Caco-2 (cell line): ENCODE results near the gene EFHC2. TPM values are rescaled to one million over a fixed set of nuclear protein-coding genes. Genes with fewer than 3 reads are reported as not detected.
A peak's percentile ranks its signal among the peaks of the same experiment; 100 is the strongest.
"Not testable (repeated sequence)": the region's sequence is repeated elsewhere in the genome, so short reads cannot be mapped to it uniquely, and the experiment has no call there.

Experiments
- BruUV-seq: library from RNA; stranded (reverse); fragments of 400-500 nt; replicated peaks from 2 replicates; lab custom pipeline; 2021; lab: Mats Ljungman, UMichigan
- CTCF ChIA-PET: fragments of 300-600 bp; sonication (Branson Sonifier 250); formaldehyde crosslinking; loops from one replicate; lab custom pipeline; 2022; ENCODE audit warnings: antibody characterized with exemption; lab: Charles Lee
- POLR2A ChIA-PET: fragments of 300-600 bp; sonication (Branson Sonifier 250); formaldehyde crosslinking; loops from one replicate; lab custom pipeline; 2022; ENCODE audit warnings: antibody characterized with exemption; lab: Charles Lee
- DNase-seq, 2 experiments: peaks; one replicate each; pipeline versions ENCODE4 v3.0.0 to v3.0.0-alpha.2; 2020 to 2022
- H3K27me3 ChIP-seq: replicated peaks from 2 replicates; pipeline ENCODE4 v1.6.0; 2011; ENCODE audit warnings: low read length; ENCODE audit not compliant: control insufficient read depth, insufficient read depth
- H3K36me3 ChIP-seq: 2 replicates; pipeline ENCODE4 v1.5.1; 2011; ENCODE audit warnings: low read length; ENCODE audit not compliant: control insufficient read depth, insufficient read depth
- H3K4me1 ChIP-seq: fragments of 250-450 bp; sonication (Bioruptor Pico); 2 replicates; pipeline ENCODE4 v1.5.1; 2020; ENCODE audit warnings: mild to moderate bottlenecking
- H3K4me3 ChIP-seq: 2 replicates; pipeline ENCODE4 v1.5.1; 2011; ENCODE audit warnings: low read depth, mild to moderate bottlenecking, control low read depth, low read length
- H3K9me3 ChIP-seq: fragments of 250-450 bp; sonication (Bioruptor Pico); 2 replicates; pipeline ENCODE4 v1.5.1; 2020; ENCODE audit warnings: mild to moderate bottlenecking, moderate library complexity
- H3K27ac Mint-ChIP-seq: one replicate; pipeline ENCODE4 v1.8.0; 2022; ENCODE audit warnings: mixed read lengths; ENCODE audit not compliant: unreplicated experiment
- H3K27me3 Mint-ChIP-seq: one replicate; pipeline ENCODE4 v1.8.0; 2022; ENCODE audit warnings: mixed read lengths; ENCODE audit not compliant: insufficient read depth, unreplicated experiment
- H3K36me3 Mint-ChIP-seq: one replicate; pipeline ENCODE4 v1.8.0; 2022; ENCODE audit warnings: mild to moderate bottlenecking, mixed read lengths; ENCODE audit not compliant: insufficient read depth, unreplicated experiment
- H3K4me1 Mint-ChIP-seq: one replicate; pipeline ENCODE4 v1.8.0; 2022; ENCODE audit warnings: low read depth, mixed read lengths; ENCODE audit not compliant: unreplicated experiment
- H3K4me3 Mint-ChIP-seq: one replicate; pipeline ENCODE4 v1.8.0; 2022; ENCODE audit warnings: mild to moderate bottlenecking, moderate library complexity, mixed read lengths; ENCODE audit not compliant: unreplicated experiment
- H3K9me3 Mint-ChIP-seq: one replicate; pipeline ENCODE4 v1.8.0; 2022; ENCODE audit warnings: mixed read lengths; ENCODE audit not compliant: unreplicated experiment
- CTCF ChIP-seq, 2 experiments: fragments of 200-600 bp in 1 of 2; IDR thresholded peaks; 1 replicate in 1 of 2; 2 replicates in 1 of 2; pipeline versions ENCODE4 v1.5.1 to v1.8.0; 2011 to 2022; ENCODE audit warnings: antibody characterized with exemption in 1 of 2, control low read depth in 1 of 2, inconsistent platforms in 1 of 2, low read depth in 1 of 2, low read length in 1 of 2, mild to moderate bottlenecking in 1 of 2, moderate library complexity in 1 of 2; ENCODE audit not compliant: insufficient read depth in 1 of 2, severe bottlenecking in 1 of 2, unreplicated experiment in 1 of 2
- intact Hi-C: fragments of 100-400 bp; cut with micrococcal nuclease; formaldehyde crosslinking; loops from one replicate; pipeline ENCODE4 v1.10.0; 2022; ENCODE audit not compliant: unreplicated experiment
- total RNA-seq: library from RNA; stranded (reverse); gene quantifications from 2 replicates; pipeline ENCODE4 v1.2.3, GENCODE V29; 2022

Gene EFHC2
- total RNA-seq, 1 experiment from 2014 or later = not detected

DNA sequence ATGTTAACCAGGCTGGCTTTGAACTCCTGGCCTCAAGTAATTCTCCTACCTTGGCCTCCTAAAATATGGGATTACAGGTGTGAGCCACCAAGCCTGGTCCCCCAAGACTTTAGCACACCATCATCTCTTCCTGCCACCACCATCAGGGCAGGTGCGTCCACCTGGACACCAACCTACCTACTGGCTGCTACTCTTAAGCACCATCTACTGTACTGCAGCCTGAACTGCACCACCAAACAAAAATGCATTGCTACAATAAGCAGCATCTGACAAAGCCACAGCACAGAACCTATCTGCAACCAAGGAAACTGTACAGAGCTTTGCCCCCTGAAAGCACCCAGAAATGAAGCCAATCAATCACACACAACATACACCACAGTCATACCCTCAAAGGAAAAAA is 139.7 kb downstream of the EFHC2 start:
- peak in 1 of 2 experiments; percentile 2 for DNase-seq
- no peak overlapping the region for H3K4me3 ChIP-seq
- peak; percentile 25 to 30 for TF ChIP-seq CTCF (IDR thresholded peaks at IDR 0.05; ENCODE audit: insufficient read depth in 1 of 2, low read depth in 1 of 2, low read length in 1 of 2, severe bottlenecking in 1 of 2, unreplicated experiment in 1 of 2)
- POLR2A ChIA-PET = no interaction called here
- Mint-ChIP-seq H3K9me3 (no peaks in the 10 kb centered on the region), H3K36me3 (no peaks in the 10 kb centered on the region), H3K4me3 (no peak overlapping the region), H3K27me3 (no peaks in the 10 kb centered on the region), H3K4me1 (no peaks in the 10 kb centered on the region), H3K27ac (no peak overlapping the region)
- H3K36me3 ChIP-seq = no peaks in the 10 kb centered on the region
- intact Hi-C loops = loop anchor here (1.0 kb wide), 1 partner anchor 245 kb away; no protein-coding TSS in a partner anchor
- H3K27me3 ChIP-seq = no peaks in the 10 kb centered on the region
- no peaks in the 10 kb centered on the region for H3K9me3 ChIP-seq
- BruUV-seq = no TSS peak
- CTCF ChIA-PET = no interaction called here
- H3K4me1 ChIP-seq = no peaks in the 10 kb centered on the region

DNA sequence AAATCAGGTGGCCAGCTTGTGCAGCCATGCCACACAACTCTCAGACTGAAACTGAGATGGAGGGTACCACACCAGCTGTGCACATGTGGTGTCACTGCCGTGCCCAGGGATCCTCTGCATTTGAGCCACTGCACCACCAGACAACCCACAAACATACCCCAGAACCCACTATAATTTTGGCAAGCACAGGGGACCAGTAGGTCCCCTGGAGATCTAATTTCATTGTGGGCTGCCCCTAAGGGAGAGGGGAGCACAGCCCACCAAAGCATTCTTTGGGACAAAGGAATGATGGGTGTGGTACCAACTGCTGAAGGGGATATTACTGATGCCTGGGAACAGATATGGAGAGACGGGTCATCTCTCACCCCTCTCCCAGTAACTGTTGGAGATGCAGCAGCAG is 140.9 kb downstream of the EFHC2 start:
- H3K27me3 ChIP-seq = no peaks in the 10 kb centered on the region
- intact Hi-C loops = no loop called here
- TF ChIP-seq CTCF (IDR thresholded peaks at IDR 0.05; ENCODE audit: insufficient read depth in 1 of 2, low read depth in 1 of 2, low read length in 1 of 2, severe bottlenecking in 1 of 2, unreplicated experiment in 1 of 2) = no peak
- no peaks in the 10 kb centered on the region for H3K9me3 ChIP-seq
- no peak for DNase-seq
- BruUV-seq = no TSS peak
- H3K4me3 Mint-ChIP-seq = no peak overlapping the region
- no peaks in the 10 kb centered on the region for H3K4me1 Mint-ChIP-seq
- H3K9me3 Mint-ChIP-seq = no peaks in the 10 kb centered on the region
- H3K36me3 ChIP-seq = no peaks in the 10 kb centered on the region
- no peaks in the 10 kb centered on the region for H3K27me3 Mint-ChIP-seq
- no peaks in the 10 kb centered on the region for H3K36me3 Mint-ChIP-seq
- ChIA-PET POLR2A (no interaction called here), CTCF (no interaction called here)
- no peak overlapping the region for H3K4me3 ChIP-seq
- H3K4me1 ChIP-seq = no peaks in the 10 kb centered on the region
- no peak overlapping the region for H3K27ac Mint-ChIP-seq

DNA sequence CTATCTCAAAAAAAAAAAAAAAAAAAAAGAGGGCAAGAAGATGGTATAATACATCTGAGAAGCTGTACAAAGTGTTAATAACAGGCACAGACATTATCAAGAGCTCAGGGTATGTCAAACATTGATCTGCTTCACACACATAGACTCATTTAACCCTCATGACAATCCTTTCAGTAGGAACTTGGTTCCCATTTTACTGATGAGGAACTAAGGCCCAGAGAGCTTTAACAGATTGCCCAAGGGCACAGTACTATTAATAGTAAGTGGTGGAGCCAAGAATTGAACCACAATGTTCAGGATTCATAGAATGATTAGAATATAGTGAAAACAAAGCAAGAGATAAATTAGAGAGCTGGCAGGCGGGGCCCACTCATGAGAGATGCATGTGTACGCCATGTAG is 154.4 kb downstream of the EFHC2 start:
- no peaks in the 10 kb centered on the region for H3K36me3 Mint-ChIP-seq
- Histone ChIP-seq H3K36me3 (no peaks in the 10 kb centered on the region), H3K9me3 (no peaks in the 10 kb centered on the region), H3K4me1 (no peaks in the 10 kb centered on the region), H3K4me3 (no peak overlapping the region), H3K27me3 (no peaks in the 10 kb centered on the region)
- CTCF ChIA-PET = no interaction called here
- H3K4me3 Mint-ChIP-seq = no peak overlapping the region
- no peaks in the 10 kb centered on the region for H3K4me1 Mint-ChIP-seq
- no peak for TF ChIP-seq CTCF (IDR thresholded peaks at IDR 0.05; ENCODE audit: insufficient read depth in 1 of 2, low read depth in 1 of 2, low read length in 1 of 2, severe bottlenecking in 1 of 2, unreplicated experiment in 1 of 2)
- intact Hi-C loops = no loop called here
- H3K9me3 Mint-ChIP-seq = no peaks in the 10 kb centered on the region
- no peak for DNase-seq
- no peaks in the 10 kb centered on the region for H3K27me3 Mint-ChIP-seq
- POLR2A ChIA-PET = no interaction called here
- no TSS peak for BruUV-seq
- H3K27ac Mint-ChIP-seq = no peak overlapping the region

GRCh38 chrX:44187915-44188314 is 155.6 kb downstream of the EFHC2 start:
- H3K4me3 ChIP-seq, H3K27me3 ChIP-seq, H3K9me3 Mint-ChIP-seq, H3K9me3 ChIP-seq, H3K36me3 Mint-ChIP-seq, H3K4me3 Mint-ChIP-seq, H3K36me3 ChIP-seq, CTCF ChIA-PET, BruUV-seq, intact Hi-C loops, H3K4me1 Mint-ChIP-seq, H3K27me3 Mint-ChIP-seq, H3K4me1 ChIP-seq, POLR2A ChIA-PET, H3K27ac Mint-ChIP-seq: not testable (repeated sequence)
- peak; percentile 17 to 34 for DNase-seq
